GM12878 (cell line): ENCODE data around the gene DNAH1. TPM values are rescaled to one million over a fixed set of nuclear protein-coding genes. Genes with fewer than 3 reads are reported as not detected.

Experiments
- ATF7 ChIP-seq: fragments of 450-650 bp; IDR thresholded peaks from 2 replicates; pipeline ENCODE4 v1.6.1; 2016; ENCODE audit warnings: low read depth, mild to moderate bottlenecking
- BACH1 ChIP-seq: fragments of 450-650 bp; IDR thresholded peaks from 2 replicates; pipeline ENCODE4 v1.6.1; 2017; ENCODE audit warnings: mild to moderate bottlenecking, borderline replicate concordance
- CBFB ChIP-seq: IDR thresholded peaks from 2 replicates; pipeline ENCODE4 v1.6.1; 2016; ENCODE audit warnings: antibody characterized with exemption, low read depth
- CHD2 ChIP-seq: IDR thresholded peaks from 2 replicates; pipeline ENCODE4 v1.6.1; 2011; ENCODE audit warnings: low read depth, low read length, improper control_type of control experiment, borderline replicate concordance
- CREM ChIP-seq: IDR thresholded peaks from 2 replicates; pipeline ENCODE4 v1.6.1; 2014; ENCODE audit warnings: antibody characterized with exemption, low read depth
- EED ChIP-seq: sonication (generic); IDR thresholded peaks from 2 replicates; pipeline ENCODE4 v1.6.1; 2016; ENCODE audit warnings: antibody characterized with exemption, low read depth
- ETV6 ChIP-seq, 2 experiments: fragments of 450-650 bp in 1 of 2; IDR thresholded peaks in 1 of 2; conservative IDR thresholded peaks in 1 of 2; 2 replicates each; pipeline ENCODE4 v1.6.1; 2014; ENCODE audit warnings: antibody characterized with exemption in 1 of 2, borderline replicate concordance in 1 of 2, low read depth in 1 of 2, mild to moderate bottlenecking in 1 of 2, moderate library complexity in 1 of 2
- FOXK2 ChIP-seq: fragments of 450-650 bp; IDR thresholded peaks from 2 replicates; pipeline ENCODE4 v1.6.1; 2017; ENCODE audit warnings: mild to moderate bottlenecking, moderate library complexity
- HDGF ChIP-seq: fragments of 450-650 bp; IDR thresholded peaks from 2 replicates; pipeline ENCODE4 v1.6.1; 2016; ENCODE audit warnings: antibody characterized with exemption
- IKZF2 ChIP-seq, 2 experiments: fragments of 450-650 bp; IDR thresholded peaks; 2 replicates each; pipeline ENCODE4 v1.6.1; 2017; ENCODE audit warnings: mild to moderate bottlenecking in 2 of 2, moderate library complexity in 2 of 2
- JUND ChIP-seq: IDR thresholded peaks from 2 replicates; pipeline ENCODE4 v1.6.1; 2012; ENCODE audit warnings: low read depth, mild to moderate bottlenecking, low read length, improper control_type of control experiment, moderate library complexity
- KAT2A ChIP-seq: conservative IDR thresholded peaks from 2 replicates; pipeline ENCODE4 v1.6.1; 2011; ENCODE audit warnings: low read depth, low read length; ENCODE audit not compliant: control insufficient read depth
- LARP7 ChIP-seq: fragments of 450-650 bp; IDR thresholded peaks from 2 replicates; pipeline ENCODE4 v1.6.1; 2017; ENCODE audit warnings: mild to moderate bottlenecking
- MEF2A ChIP-seq: IDR thresholded peaks from 2 replicates; pipeline ENCODE4 v1.6.1; 2011; ENCODE audit warnings: low read depth, mild to moderate bottlenecking, low read length, moderate library complexity; ENCODE audit not compliant: insufficient read depth
- MTA2 ChIP-seq: fragments of 450-650 bp; IDR thresholded peaks from 2 replicates; pipeline ENCODE4 v1.6.1; 2016; ENCODE audit warnings: low read depth, mild to moderate bottlenecking, moderate library complexity
- NBN ChIP-seq: fragments of 450-650 bp; IDR thresholded peaks from 2 replicates; pipeline ENCODE4 v1.6.1; 2016
- NFXL1 ChIP-seq: fragments of 450-650 bp; IDR thresholded peaks from 2 replicates; pipeline ENCODE4 v1.6.1; 2017; ENCODE audit warnings: antibody characterized with exemption, mild to moderate bottlenecking, borderline replicate concordance
- PAX8 ChIP-seq: fragments of 450-650 bp; IDR thresholded peaks from 2 replicates; pipeline ENCODE4 v1.6.1; 2017; ENCODE audit warnings: mild to moderate bottlenecking, moderate library complexity
- RB1 ChIP-seq: fragments of 450-650 bp; formaldehyde crosslinking; IDR thresholded peaks from 2 replicates; pipeline ENCODE4 v1.6.1; 2017; ENCODE audit warnings: mild to moderate bottlenecking, borderline replicate concordance
- RELA ChIP-seq: fragments of 450-650 bp; IDR thresholded peaks from 2 replicates; pipeline ENCODE4 v1.8.0; 2014; ENCODE audit warnings: borderline replicate concordance; ENCODE audit not compliant: partially characterized antibody
- RUNX3 ChIP-seq: IDR thresholded peaks from 2 replicates; pipeline ENCODE4 v1.6.1; 2012; ENCODE audit warnings: low read length, inconsistent platforms
- SIN3A ChIP-seq: IDR thresholded peaks from 2 replicates; pipeline ENCODE4 v1.6.1; 2012; ENCODE audit warnings: low read depth, low read length, improper control_type of control experiment
- SMARCA5 ChIP-seq: fragments of 450-650 bp; IDR thresholded peaks from 2 replicates; pipeline ENCODE4 v1.6.1; 2017; ENCODE audit warnings: mild to moderate bottlenecking
- SP1 ChIP-seq: IDR thresholded peaks from one replicate; pipeline ENCODE4 v1.6.1; 2011; ENCODE audit warnings: low read depth, low read length
- TAF1 ChIP-seq: IDR thresholded peaks from 2 replicates; pipeline ENCODE4 v1.6.1; 2011; ENCODE audit warnings: mild to moderate bottlenecking, low read depth, low read length, borderline replicate concordance
- TCF3 ChIP-seq: IDR thresholded peaks from 2 replicates; pipeline ENCODE4 v1.6.1; 2012; ENCODE audit warnings: low read depth, mild to moderate bottlenecking, low read length, borderline replicate concordance; ENCODE audit not compliant: insufficient read depth
- ZNF217 ChIP-seq: fragments of 450-650 bp; IDR thresholded peaks from 2 replicates; pipeline ENCODE4 v1.6.1; 2017; ENCODE audit warnings: antibody characterized with exemption, mild to moderate bottlenecking
- polyA plus RNA-seq, 11 experiments: library from polyadenylated mRNA; depleted of rRNA in 4 of 11; unstranded in 6 of 11; stranded (reverse) in 5 of 11; fragments of >200 nt; fragmentation: Nextera tagmentation in 4 of 11; fragmentation: Illumina TruSeq in 1 of 11; extraction: Ambion mirVana in 4 of 11; extraction: Trizol in 1 of 11; gene quantifications; 1 replicate in 1 of 11; 2 replicates in 10 of 11; pipeline versions ENCODE4 v1.2.1 to v1.2.3, GENCODE V29; 2011 to 2016; ENCODE audit warnings: inconsistent platforms in 2 of 11, missing spikeins in 2 of 11, low read depth in 1 of 11
- total RNA-seq, 4 experiments: library from RNA; depleted of rRNA in 3 of 4; stranded (reverse); fragments of >200 nt in 3 of 4; fragmentation: Illumina TruSeq in 1 of 4; extraction: Trizol in 1 of 4; gene quantifications; 2 replicates each; pipeline versions ENCODE4 v1.2.1 to v1.2.3, GENCODE V29; 2013 to 2021
- TF ChIP-seq, protein P1 (sequence below): fragments of 450-650 bp; IDR thresholded peaks from 2 replicates; pipeline ENCODE4 v1.6.1; 2017; ENCODE audit warnings: mild to moderate bottlenecking, low read depth, inconsistent platforms; ENCODE audit not compliant: poor library complexity, severe bottlenecking
- TF ChIP-seq, protein P2 (sequence below): fragments of 450-650 bp; conservative IDR thresholded peaks from 2 replicates; pipeline ENCODE4 v1.6.1; 2017; ENCODE audit warnings: mild to moderate bottlenecking, moderate library complexity

Gene DNAH1
- total and polyA plus RNA-seq, 10 of the 15 experiments (the other 5 are each of a cell fraction or from before 2014, with no cell fraction given): 0.31 to 5.8 (median 2.7) TPM

DNA sequence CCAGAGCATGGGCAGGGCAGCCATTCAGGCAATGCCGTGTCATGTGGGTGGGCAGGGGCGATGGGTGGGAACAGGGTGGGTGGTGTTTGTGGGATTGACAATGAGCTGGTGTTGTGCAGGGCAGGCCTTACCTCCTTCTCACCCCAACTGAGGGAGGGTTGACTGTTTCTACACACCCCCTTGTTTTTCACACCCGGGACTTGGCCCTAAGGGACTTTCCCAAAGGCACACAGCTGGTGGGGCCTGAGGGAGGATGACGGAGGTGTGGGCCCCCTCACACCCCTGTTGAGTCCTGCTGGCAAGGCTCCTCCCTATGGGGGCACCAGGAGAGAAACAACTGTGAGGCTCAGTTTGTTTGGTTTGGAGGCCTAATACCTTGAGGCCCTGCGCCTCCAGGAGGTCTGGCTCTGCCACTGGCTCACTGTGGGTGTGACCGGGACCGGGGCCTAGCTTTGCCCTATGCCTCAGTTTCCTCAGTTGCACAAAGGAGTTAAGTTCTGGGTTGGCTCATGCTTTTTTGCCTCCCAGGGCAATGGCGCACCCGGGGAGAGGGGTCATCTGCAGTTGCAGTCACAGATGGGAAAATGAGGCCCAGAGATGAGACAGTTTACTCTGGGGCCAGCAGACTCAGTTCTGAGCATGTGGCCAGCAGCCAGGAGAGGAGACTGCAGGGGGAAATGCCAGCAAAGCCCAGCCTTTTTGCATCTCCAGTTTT, 5.1 kb upstream of the DNAH1 start (continued):
- TF ChIP-seq KAT2A (no peak), MTA2 (peak; percentile 69), TCF3 (peak; percentile 85; the same call in 1 of the 2 replicates), SP1 (peak; percentile 51), ETV6 (conservative IDR thresholded peaks at IDR 0.05 in 1 of 2, IDR thresholded peaks at IDR 0.05 in 1 of 2; ENCODE audit: borderline replicate concordance in 1 of 2, low read depth in 1 of 2) (0 out of 4 replicates have a peak, but pooled peaks of 1 of the 2 experiments have one; percentile 15), RUNX3 (peak; percentile 60), FOXK2 (no peak), RELA (peak; percentile 97), JUND (no peak), RB1 (no peak), PAX8 (no peak), LARP7 (no peak), SMARCA5 (peak; percentile 78), NFXL1 (peak; percentile 88), NBN (peak; percentile 69), CBFB (0 out of 2 replicates have a peak, but pooled peaks have one; percentile 15), SIN3A (no peak), BACH1 (peak; percentile 30; the same call in 1 of the 2 replicates), TAF1 (no peak), CHD2 (0 out of 2 replicates have a peak, but pooled peaks have one; percentile 59), CREM (peak; percentile 75), ZNF217 (0 out of 2 replicates have a peak, but pooled peaks have one; percentile 67), HDGF (peak; percentile 84; the same call in 1 of the 2 replicates), EED (peak; percentile 43; the same call in 1 of the 2 replicates), ATF7 (peak; percentile 77), IKZF2 (IDR thresholded peaks at IDR 0.05) (peak; percentile 67 to 77; a peak in 3 of 4 replicates), MEF2A (no peak)
- TF ChIP-seq, protein P1, sequence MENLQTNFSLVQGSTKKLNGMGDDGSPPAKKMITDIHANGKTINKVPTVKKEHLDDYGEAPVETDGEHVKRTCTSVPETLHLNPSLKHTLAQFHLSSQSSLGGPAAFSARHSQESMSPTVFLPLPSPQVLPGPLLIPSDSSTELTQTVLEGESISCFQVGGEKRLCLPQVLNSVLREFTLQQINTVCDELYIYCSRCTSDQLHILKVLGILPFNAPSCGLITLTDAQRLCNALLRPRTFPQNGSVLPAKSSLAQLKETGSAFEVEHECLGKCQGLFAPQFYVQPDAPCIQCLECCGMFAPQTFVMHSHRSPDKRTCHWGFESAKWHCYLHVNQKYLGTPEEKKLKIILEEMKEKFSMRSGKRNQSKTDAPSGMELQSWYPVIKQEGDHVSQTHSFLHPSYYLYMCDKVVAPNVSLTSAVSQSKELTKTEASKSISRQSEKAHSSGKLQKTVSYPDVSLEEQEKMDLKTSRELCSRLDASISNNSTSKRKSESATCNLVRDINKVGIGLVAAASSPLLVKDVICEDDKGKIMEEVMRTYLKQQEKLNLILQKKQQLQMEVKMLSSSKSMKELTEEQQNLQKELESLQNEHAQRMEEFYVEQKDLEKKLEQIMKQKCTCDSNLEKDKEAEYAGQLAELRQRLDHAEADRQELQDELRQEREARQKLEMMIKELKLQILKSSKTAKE: peak; percentile 23
- TF ChIP-seq, protein P2, sequence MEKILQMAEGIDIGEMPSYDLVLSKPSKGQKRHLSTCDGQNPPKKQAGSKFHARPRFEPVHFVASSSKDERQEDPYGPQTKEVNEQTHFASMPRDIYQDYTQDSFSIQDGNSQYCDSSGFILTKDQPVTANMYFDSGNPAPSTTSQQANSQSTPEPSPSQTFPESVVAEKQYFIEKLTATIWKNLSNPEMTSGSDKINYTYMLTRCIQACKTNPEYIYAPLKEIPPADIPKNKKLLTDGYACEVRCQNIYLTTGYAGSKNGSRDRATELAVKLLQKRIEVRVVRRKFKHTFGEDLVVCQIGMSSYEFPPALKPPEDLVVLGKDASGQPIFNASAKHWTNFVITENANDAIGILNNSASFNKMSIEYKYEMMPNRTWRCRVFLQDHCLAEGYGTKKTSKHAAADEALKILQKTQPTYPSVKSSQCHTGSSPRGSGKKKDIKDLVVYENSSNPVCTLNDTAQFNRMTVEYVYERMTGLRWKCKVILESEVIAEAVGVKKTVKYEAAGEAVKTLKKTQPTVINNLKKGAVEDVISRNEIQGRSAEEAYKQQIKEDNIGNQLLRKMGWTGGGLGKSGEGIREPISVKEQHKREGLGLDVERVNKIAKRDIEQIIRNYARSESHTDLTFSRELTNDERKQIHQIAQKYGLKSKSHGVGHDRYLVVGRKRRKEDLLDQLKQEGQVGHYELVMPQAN: 0 out of 2 replicates have a peak, but pooled peaks have one; percentile 36
